Hepatocyte (in vitro differentiated cells): ENCODE measurements around the gene TMEM238L.

Experiments used
- CTCF ChIP-seq: fragments of 200-600 bp; sonication (generic); IDR thresholded peaks from 2 replicates; pipeline ENCODE4 v1.5.1; 2016; ENCODE audit warnings: antibody characterized with exemption, mild to moderate bottlenecking; ENCODE audit not compliant: poor library complexity
- EZH2 ChIP-seq: fragments of 200-600 bp; sonication (generic); IDR thresholded peaks from 2 replicates; pipeline ENCODE4 v1.6.1; 2016; ENCODE audit warnings: antibody characterized with exemption, mild to moderate bottlenecking, borderline replicate concordance

- TF ChIP-seq CTCF: no peak
- TF ChIP-seq EZH2: no peak
These were observed 46.3 kb downstream of the TMEM238L start for GRCh38 chr17:10757647-10758046.
